ENCODE data around the gene MDFIC.

MDFIC gene

GRCh38 chr7:115005953-115006352, 84.1 kb downstream of the MDFIC start:
- in situ Hi-C loops (cut with MboI; ENCODE audit: low pct_unique_long_range_greater_than_20kb, low sequenced_read_pairs, unreplicated experiment): no loop called here
- no peak for DNase-seq (ENCODE audit: low spot score)

GRCh38 chr7:115007751-115008150, 85.9 kb downstream of the MDFIC start:
- in situ Hi-C loops (cut with MboI; ENCODE audit: low pct_unique_long_range_greater_than_20kb, low sequenced_read_pairs, unreplicated experiment): no loop called here
- DNase-seq (ENCODE audit: low spot score): no peak
- TF ChIP-seq CTCF (IDR thresholded peaks at IDR 0.05; ENCODE audit: extremely low read depth, insufficient read depth, missing control alignments): no peak

More at GRCh38 chr7:115005953-115006352, 84.1 kb downstream of the MDFIC start:
- no peak for TF ChIP-seq CTCF (IDR thresholded peaks at IDR 0.05; ENCODE audit: extremely low read depth, insufficient read depth, missing control alignments)

GRCh38 chr7:115008465-115009114, 86.7 kb downstream of the MDFIC start:
- in situ Hi-C loops (cut with MboI; ENCODE audit: low pct_unique_long_range_greater_than_20kb, low sequenced_read_pairs, unreplicated experiment): no loop called here
- no peak for DNase-seq (ENCODE audit: low spot score)
- TF ChIP-seq CTCF (IDR thresholded peaks at IDR 0.05; ENCODE audit: extremely low read depth, insufficient read depth, missing control alignments): no peak

GRCh38 chr7:115009139-115009538, 87.2 kb downstream of the MDFIC start:
- no peak for DNase-seq (ENCODE audit: low spot score)
- no peak for TF ChIP-seq CTCF (IDR thresholded peaks at IDR 0.05; ENCODE audit: extremely low read depth, insufficient read depth, missing control alignments)
- in situ Hi-C loops (cut with MboI; ENCODE audit: low pct_unique_long_range_greater_than_20kb, low sequenced_read_pairs, unreplicated experiment): no loop called here

- TF ChIP-seq CTCF (IDR thresholded peaks at IDR 0.05; ENCODE audit: extremely low read depth, insufficient read depth, missing control alignments): no peak
- in situ Hi-C loops (cut with MboI; ENCODE audit: low pct_unique_long_range_greater_than_20kb, low sequenced_read_pairs, unreplicated experiment): no loop called here
- no peak for DNase-seq (ENCODE audit: low spot score)
Measured at GRCh38 chr7:115009736-115010440, 88.0 kb downstream of the MDFIC start.

- TF ChIP-seq CTCF (IDR thresholded peaks at IDR 0.05; ENCODE audit: extremely low read depth, insufficient read depth, missing control alignments): no peak
- in situ Hi-C loops (cut with MboI; ENCODE audit: low pct_unique_long_range_greater_than_20kb, low sequenced_read_pairs, unreplicated experiment): no loop called here
- DNase-seq (ENCODE audit: low spot score): no peak
Measured at GRCh38 chr7:115010441-115010820, 88.5 kb downstream of the MDFIC start.
